ENCODE data around the gene YWHAQ. TPM values are rescaled to one million over a fixed set of nuclear protein-coding genes. Genes with fewer than 3 reads are reported as not detected.

YWHAQ gene
- 100 to 1,000 TPM; 104 to 226 (median 147) TPM for total RNA-seq
- 100 to 1,000 TPM; 123 to 213 (median 209) TPM for polyA plus RNA-seq
- long read RNA-seq, donor 1, transcript YWHAQ-202 (5 exons, 2,216 nt) = minor isoform, 8 of 42 reads
- long read RNA-seq, donor 1, transcript YWHAQ-201 (6 exons, 2,208 nt) = major isoform, 29 of 42 reads
- long read RNA-seq, donor 1, partial matches to known transcripts = 5 of 42 reads
- long read RNA-seq, donor 1, other reads (novel, unspliced or antisense) = 0 of 42 reads
- long read RNA-seq, donor 2, transcript YWHAQ-201 (6 exons, 2,208 nt) = major isoform, 62 of 81 reads
- long read RNA-seq, donor 2, transcript YWHAQ-202 (5 exons, 2,216 nt) = minor isoform, 19 of 81 reads
- long read RNA-seq, donor 2, partial matches to known transcripts = 0 of 81 reads
- long read RNA-seq, donor 2, other reads (novel, unspliced or antisense) = 0 of 81 reads
- long read RNA-seq, donor 3, transcript YWHAQ-201 (6 exons, 2,208 nt) = major isoform, 29 of 43 reads
- long read RNA-seq, donor 3, transcript YWHAQ-202 (5 exons, 2,216 nt) = minor isoform, 7 of 43 reads
- long read RNA-seq, donor 3, partial matches to known transcripts = 7 of 43 reads
- long read RNA-seq, donor 3, other reads (novel, unspliced or antisense) = 0 of 43 reads
- long read RNA-seq, donor 4, transcript YWHAQ-201 (6 exons, 2,208 nt) = major isoform, 6 of 8 reads
- long read RNA-seq, donor 4, partial matches to known transcripts = 0 of 8 reads
- long read RNA-seq, donor 4, other reads (novel, unspliced or antisense) = 0 of 8 reads
- long read RNA-seq, donor 5, transcript YWHAQ-201 (6 exons, 2,208 nt) = major isoform, 36 of 84 reads
- long read RNA-seq, donor 5, transcript YWHAQ-202 (5 exons, 2,216 nt) = minor isoform, 24 of 84 reads
- long read RNA-seq, donor 5, partial matches to known transcripts = 24 of 84 reads
- long read RNA-seq, donor 5, other reads (novel, unspliced or antisense) = 0 of 84 reads
- long read RNA-seq, donor 6 = 0 reads
- long read RNA-seq, donor 7, transcript YWHAQ-202 (5 exons, 2,216 nt) = minor isoform, 20 of 75 reads
- long read RNA-seq, donor 7, transcript YWHAQ-201 (6 exons, 2,208 nt) = major isoform, 55 of 75 reads
- long read RNA-seq, donor 7, partial matches to known transcripts = 0 of 75 reads
- long read RNA-seq, donor 7, other reads (novel, unspliced or antisense) = 0 of 75 reads
- long read RNA-seq, donor 8, transcript YWHAQ-202 (5 exons, 2,216 nt) = minor isoform, 8 of 38 reads
- long read RNA-seq, donor 8, transcript YWHAQ-201 (6 exons, 2,208 nt) = major isoform, 30 of 38 reads
- long read RNA-seq, donor 8, partial matches to known transcripts = 0 of 38 reads
- long read RNA-seq, donor 8, other reads (novel, unspliced or antisense) = 0 of 38 reads
- long read RNA-seq, donor 9, transcript YWHAQ-202 (5 exons, 2,216 nt) = minor isoform, 16 of 47 reads
- long read RNA-seq, donor 9, transcript YWHAQ-201 (6 exons, 2,208 nt) = major isoform, 26 of 47 reads
- long read RNA-seq, donor 9, partial matches to known transcripts = 5 of 47 reads
- long read RNA-seq, donor 9, other reads (novel, unspliced or antisense) = 0 of 47 reads
- long read RNA-seq, donor 10, transcript YWHAQ-202 (5 exons, 2,216 nt) = major isoform, 12 of 23 reads
- long read RNA-seq, donor 10, transcript YWHAQ-201 (6 exons, 2,208 nt) = minor isoform, 11 of 23 reads
- long read RNA-seq, donor 10, partial matches to known transcripts = 0 of 23 reads
- long read RNA-seq, donor 10, other reads (novel, unspliced or antisense) = 0 of 23 reads

DNA sequence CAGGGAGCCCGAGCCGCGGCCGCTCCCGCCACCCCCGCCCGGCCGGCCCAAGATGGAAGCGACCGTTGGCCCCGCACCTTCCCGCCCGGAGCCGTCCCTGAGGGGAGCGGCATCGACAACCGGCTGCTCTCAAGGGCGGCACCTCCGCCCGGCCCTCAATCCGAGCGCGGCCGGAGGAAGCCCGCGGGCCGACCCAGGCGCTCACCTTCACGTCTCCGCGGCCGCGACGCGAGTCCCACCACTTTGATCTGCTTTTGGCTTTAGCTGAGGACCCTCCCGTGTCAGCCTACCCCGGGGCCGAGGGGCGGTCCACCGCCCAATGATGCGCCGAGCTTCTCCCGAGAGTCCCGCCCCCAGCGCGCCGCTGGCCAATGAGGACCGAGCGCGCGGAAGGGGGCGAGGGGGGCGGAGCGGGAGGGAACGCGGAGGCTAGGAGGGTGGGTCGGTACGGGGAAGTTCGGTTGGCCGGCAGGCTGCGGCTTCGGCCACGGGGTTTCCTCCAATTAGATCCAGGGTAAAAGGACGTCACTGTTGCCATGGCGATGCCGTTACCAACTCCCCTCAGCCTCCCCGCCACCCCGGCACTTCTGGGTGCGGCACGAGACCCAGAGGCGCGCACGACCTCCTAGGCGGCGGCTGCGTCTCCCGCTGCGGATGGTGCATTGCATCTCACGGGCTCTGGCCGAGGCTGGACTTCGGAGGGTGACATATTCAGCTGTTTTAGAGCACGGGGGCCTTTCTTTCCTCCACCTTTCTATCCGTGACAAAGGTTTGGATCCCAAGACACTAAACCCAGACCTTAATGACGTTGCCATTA, at the start of gene YWHAQ:
Gene YWHAQ (minus strand): TSS at position 262 of the 817 bp plus-strand sequence. CDS start 545 bp downstream, outside the sequence.
- TF ChIP-seq, protein P1, sequence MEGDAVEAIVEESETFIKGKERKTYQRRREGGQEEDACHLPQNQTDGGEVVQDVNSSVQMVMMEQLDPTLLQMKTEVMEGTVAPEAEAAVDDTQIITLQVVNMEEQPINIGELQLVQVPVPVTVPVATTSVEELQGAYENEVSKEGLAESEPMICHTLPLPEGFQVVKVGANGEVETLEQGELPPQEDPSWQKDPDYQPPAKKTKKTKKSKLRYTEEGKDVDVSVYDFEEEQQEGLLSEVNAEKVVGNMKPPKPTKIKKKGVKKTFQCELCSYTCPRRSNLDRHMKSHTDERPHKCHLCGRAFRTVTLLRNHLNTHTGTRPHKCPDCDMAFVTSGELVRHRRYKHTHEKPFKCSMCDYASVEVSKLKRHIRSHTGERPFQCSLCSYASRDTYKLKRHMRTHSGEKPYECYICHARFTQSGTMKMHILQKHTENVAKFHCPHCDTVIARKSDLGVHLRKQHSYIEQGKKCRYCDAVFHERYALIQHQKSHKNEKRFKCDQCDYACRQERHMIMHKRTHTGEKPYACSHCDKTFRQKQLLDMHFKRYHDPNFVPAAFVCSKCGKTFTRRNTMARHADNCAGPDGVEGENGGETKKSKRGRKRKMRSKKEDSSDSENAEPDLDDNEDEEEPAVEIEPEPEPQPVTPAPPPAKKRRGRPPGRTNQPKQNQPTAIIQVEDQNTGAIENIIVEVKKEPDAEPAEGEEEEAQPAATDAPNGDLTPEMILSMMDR (IDR thresholded peaks at IDR 0.05) = no peak
- peak; percentile 92 to 99 (median 98) for TF ChIP-seq POLR2AphosphoS5 (IDR thresholded peaks at IDR 0.05)
- TF ChIP-seq EP300 (IDR thresholded peaks at IDR 0.05) = no peak
- peak in 2 of 4 donors; percentile 83 to 90 for TF ChIP-seq POLR2A (IDR thresholded peaks at IDR 0.05)
- intact Hi-C loops (cut with DNase I; ENCODE audit: low total_unique reads) = no loop called here
- Histone ChIP-seq H3K27me3 (no peaks in the 10 kb centered on the region), H3K4me3 (peak within 1 kb of the TSS; percentile 62 to 91 (median 74)), H3K36me3 (peaks cover 2 to 17% (median 12%) of the 10 kb centered on the region in 4 donors), H3K4me1 (peaks cover 21 to 49% (median 41%) of the 10 kb centered on the region in 4 donors), H3K27ac (peak within 1 kb of the TSS; percentile 94 to 99 (median 98)), H3K9me3 (no peaks in the 10 kb centered on the region)
- DNase-seq = peak; percentile 98 to 100
- 0 to 1% (median 0%) methylated on average over 56 to 84 of the region's 84 CpGs for WGBS, 5 donors

DNA sequence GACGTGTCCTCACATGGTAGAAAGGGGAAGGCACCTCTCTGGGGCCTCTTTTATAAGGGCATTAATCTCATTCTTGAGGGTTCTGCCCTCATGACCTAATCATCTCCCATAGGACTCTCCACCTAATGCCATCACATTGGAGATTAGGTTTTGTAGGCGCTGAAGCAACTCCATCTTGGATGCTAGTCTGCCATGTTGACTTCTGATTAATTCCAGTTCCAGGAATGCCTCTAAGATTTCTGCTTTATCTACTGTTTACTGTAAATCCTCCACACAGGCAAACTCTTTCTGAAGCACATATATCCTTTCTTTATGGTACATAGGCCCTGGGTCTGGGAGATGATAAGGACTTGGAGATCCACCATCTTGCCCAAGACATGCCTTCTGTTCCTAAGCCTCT, 49.3 kb upstream of the YWHAQ start:
- TF ChIP-seq, protein P1 (IDR thresholded peaks at IDR 0.05) = no peak
- TF ChIP-seq POLR2AphosphoS5 (IDR thresholded peaks at IDR 0.05) (no peak), EP300 (IDR thresholded peaks at IDR 0.05) (no peak), POLR2A (IDR thresholded peaks at IDR 0.05) (no peak)
- intact Hi-C loops (cut with DNase I; ENCODE audit: low total_unique reads) = no loop called here
- no peak overlapping the region for H3K27ac ChIP-seq

DNA sequence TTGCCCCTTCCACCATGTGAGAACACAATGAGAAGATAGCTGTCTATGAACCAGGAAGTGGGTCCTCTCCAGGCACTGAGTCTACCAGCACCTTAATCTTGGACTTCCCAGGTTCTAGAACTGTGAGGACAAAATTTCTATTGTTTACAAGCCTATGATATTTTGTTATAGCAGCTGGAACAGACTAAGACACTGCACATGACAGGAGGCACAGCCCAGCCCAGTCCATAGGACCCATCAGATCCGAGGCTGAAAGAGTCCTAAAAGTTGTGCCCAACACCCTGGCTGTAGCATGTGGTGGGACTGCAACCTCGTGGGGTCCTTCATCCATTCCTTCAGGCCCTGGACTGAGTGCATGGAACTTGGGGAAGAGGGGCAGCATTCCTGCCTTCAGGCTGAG, 48.4 kb upstream of the YWHAQ start:
- Histone ChIP-seq H3K4me3 (no peak overlapping the region), H3K36me3 (no peaks in the 10 kb centered on the region), H3K9me3 (no peaks in the 10 kb centered on the region), H3K4me1 (peaks cover 0 to 15% (median 5%) of the 10 kb centered on the region in 4 donors), H3K27me3 (no peaks in the 10 kb centered on the region), H3K27ac (no peak overlapping the region)
- 83 to 98% (median 89%) methylated on average over 2 of the region's 2 CpGs for WGBS, 5 donors
- intact Hi-C loops (cut with DNase I; ENCODE audit: low total_unique reads) = no loop called here
- no peak for DNase-seq
- TF ChIP-seq EP300 (IDR thresholded peaks at IDR 0.05) (no peak), POLR2A (IDR thresholded peaks at IDR 0.05) (no peak), POLR2AphosphoS5 (IDR thresholded peaks at IDR 0.05) (no peak)
- TF ChIP-seq, protein P1 (IDR thresholded peaks at IDR 0.05) = no peak

More for the DNA sequence above, 49.3 kb upstream of the YWHAQ start:
- 97 to 100% (median 100%) methylated on average over 2 of the region's 2 CpGs for WGBS, 5 donors
- Histone ChIP-seq H3K27me3 (no peaks in the 10 kb centered on the region), H3K4me3 (no peak overlapping the region), H3K36me3 (no peaks in the 10 kb centered on the region), H3K4me1 (peaks cover 0 to 15% (median 5%) of the 10 kb centered on the region in 4 donors), H3K9me3 (no peaks in the 10 kb centered on the region)
- DNase-seq = no peak
